GM21447 (cell line): ENCODE data around the gene CEP97.

ENCODE experiments used
- ATAC-seq: cut with Tn5 transposase; IDR thresholded peaks from one replicate; pipeline ENCODE4 v1.9.1; 2021; ENCODE audit not compliant: unreplicated experiment

The CEP97 gene

DNA sequence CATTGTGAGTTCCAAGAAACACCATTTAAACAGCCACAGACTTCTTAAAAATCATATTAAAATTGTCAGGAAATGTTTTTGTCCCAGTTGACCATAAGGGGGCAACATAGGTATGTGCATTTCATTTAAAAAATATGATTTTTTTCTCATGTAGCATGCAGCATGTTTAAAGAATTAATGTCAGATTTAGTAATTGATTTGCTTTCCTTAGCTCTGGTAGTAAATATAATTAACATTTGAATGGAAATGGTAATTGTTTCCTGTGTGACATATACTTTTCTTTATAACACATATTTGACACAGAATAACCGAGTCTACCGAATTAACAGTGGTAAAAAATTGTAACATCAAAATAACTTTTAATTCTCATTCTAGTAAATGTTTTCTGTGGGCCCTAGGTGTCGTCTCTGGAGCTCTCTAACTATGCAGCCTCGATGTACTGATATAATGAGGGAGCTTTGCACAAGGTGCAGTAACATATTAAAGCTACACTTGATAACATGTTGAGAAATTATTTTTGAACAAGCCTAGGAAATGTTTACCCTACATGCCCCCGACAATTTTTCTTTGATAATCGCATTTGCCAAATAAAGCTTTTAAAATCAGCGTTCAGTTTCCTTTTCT is 89.5 kb downstream of the CEP97 start:
- no peak for ATAC-seq

DNA sequence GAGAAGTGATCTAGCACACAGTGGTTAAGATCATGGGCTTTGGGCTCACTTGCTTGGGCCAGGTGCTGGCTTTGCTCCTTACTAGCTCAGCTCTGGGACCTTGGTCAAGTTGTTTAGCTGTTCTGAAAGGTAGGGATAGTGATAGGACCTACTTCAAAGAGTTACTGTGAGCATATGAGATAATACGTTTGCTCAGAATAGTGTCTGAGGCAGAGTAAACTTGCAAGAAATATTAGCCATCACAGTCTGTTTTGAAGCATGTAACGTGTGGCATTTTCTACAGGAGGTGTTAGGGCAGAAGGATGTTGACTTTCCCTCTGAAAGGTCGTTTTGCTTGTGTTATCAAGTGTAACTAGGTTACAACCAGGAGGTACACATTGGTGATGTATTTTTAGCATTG is 90.4 kb downstream of the CEP97 start:
- no peak for ATAC-seq

DNA sequence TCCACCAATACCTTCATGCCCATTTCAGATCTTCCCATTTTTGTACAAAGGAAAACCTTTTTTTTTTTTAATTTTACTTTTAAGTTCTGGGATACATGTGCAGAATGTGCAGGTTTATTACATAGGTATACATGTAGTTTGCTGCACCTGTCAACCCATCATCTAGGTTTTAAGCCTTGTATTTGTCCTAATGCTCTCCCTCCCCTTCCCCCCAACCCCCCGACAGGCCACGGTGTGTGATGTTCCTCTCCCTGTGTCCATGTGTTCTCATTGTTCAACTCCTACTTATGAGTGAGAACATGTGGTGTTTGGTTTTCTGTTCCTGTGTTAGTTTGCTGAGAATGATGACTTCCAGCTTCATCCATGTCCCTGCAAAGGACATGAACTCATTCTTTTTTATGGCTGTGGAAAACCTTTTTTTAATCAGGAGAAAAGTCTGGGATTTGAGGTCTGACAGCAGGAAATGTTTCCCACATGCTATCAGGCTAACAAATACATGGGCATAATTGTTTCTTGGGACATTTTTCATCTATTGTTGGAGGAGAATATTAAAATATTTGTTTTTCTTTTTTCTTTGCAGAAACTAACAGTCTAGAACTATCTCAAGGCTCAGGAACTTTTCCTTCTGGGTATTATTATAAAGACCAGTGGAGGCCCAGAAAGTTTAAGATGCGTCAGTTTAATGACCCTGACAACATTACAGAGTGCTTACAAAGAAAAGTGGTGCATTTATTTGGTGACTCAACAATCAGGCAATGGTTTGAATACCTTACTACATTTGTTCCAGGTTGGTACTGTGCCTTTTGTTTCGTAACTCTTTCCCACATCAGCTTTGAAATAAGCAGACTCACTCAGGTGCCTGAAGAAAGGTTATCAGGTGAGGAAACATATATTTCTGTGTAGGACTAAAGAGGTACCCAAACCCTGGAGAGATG is 92.1 kb downstream of the CEP97 start:
- no peak for ATAC-seq

DNA sequence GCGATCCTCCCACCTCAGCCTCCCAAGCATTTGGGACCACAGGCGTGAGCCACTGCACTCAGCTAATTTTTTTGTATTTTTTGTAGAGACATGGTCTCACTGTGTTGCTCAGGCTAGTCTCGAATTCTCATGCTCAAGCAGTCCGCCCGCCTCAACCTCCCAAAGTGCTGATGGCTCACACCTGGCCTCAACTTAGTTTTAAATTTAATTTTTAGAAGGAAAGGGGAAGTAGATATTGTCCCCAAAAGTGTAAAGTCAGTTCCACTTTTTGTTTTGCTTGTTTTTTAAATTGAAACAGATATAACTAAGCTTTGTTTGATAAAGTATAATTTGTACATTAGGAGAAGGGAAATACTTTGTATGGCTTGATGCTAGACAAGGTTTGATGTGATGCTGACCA is 93.6 kb downstream of the CEP97 start:
- no peak for ATAC-seq

DNA sequence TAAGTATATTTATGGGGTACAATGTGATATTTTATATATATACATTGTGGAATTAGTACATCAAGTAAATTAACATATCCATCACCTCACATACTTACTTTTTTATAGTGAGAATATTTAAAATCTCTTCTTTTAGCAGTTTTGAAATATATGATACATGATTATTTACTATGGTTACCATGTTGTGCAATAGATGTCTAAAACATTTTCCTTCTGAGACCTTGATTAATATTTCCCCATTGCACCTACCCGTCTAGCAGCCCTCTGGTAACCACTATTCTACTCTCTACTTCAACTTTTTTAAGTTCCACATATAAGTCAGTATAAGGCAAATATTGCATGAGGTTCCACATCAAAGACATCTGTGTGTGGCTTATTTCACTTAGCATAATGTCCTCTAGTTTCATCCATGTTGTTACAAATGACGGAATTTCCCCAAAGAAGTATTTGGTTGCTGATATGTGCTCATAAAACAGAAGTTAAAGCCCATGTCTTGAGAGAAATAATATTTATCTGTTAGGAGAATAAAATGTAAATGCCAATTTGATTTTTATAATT is 95.3 kb downstream of the CEP97 start:
- no peak for ATAC-seq
